GM18873 (cell line): ENCODE results near the gene ALX4.

Source experiments
- ATAC-seq: cut with Tn5 transposase; IDR thresholded peaks from one replicate; pipeline ENCODE4 v1.9.1; 2021; ENCODE audit warnings: mild to moderate bottlenecking, moderate library complexity, moderate number of reproducible peaks; ENCODE audit not compliant: unreplicated experiment, low FRiP score

Gene ALX4

DNA sequence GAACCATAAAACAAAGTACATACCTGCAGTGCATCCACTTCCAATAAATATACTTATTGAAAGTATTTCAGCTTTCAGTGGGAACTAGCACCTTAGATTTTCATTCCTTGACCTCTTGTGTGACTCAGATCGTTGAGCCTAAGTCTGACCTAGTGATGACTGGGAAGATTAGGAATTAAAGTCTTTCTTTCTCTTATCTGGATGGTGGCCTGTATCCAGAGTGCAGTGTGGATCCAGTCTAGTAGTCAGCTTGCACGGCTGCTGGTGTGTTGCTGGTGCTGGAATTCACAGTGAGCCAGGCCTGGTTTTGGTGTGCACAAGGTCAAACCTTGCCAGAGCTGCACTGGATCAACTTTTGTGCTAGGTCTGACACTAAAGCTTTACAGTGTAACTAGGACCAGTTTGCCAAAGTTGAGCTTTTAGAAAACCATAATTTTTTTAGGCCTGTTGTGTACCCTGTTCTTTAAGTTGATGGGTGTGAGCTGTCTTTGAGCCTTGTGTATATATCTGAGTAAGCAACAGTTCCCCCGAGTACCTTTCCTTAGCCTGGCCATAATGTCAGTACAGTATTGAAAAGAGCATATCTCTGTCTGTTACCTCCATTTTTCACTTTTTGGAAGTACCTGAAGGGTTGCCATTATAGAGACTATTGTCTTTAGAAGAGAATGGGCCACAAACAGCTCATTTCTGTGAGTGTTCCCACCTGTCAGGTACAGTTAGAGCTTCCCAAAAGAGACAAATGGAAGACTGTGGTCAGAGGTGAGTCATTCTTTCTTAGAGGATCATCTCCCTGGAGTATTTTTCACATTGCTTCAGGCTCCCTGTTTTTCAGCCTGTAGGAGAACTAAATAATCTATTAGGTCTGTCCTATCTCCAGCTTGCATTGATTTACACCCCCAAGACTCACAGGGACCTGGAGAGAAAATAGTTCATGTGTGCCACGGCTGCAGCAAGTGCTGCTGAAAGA, 89.8 kb downstream of the ALX4 start:
- no peak for ATAC-seq

DNA sequence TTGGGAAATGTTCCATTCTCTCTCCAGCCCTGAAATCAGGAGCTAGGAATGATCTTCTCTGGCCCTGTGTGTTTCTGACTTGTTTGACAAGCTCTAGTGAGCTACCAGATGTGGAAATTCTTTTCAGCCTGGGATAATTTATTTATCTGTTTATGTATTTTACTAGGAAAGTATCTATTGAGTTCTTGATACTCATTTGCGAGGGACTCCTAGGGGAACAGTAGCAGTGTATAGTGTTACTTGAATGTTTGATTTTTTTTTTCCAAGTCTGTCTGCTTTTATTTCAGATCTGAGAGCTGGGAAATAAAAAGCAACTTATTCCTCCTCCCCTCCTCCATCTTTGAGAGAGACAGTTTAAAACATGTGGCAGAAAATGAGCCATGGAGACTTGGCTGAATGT, 92.5 kb downstream of the ALX4 start:
- ATAC-seq: no peak

DNA sequence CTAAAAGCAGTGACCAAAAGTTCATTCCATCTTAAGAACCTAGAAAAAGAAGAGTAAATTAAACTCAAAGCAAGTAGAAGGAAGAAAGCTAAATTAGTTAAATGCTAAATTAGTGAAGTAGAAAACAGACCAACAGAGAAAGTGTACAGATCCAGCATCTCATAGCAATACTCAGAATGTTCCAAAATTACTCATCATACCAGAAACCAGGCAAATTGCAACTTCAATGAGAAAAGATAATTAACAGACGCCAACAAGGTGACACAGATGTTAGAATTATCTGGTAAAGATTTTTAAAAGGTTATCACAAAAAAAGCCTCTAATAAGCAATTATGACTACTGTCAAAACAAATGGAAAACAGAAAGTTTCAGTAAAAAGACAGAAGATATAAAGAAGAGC, 96.8 kb downstream of the ALX4 start:
- no peak for ATAC-seq

DNA sequence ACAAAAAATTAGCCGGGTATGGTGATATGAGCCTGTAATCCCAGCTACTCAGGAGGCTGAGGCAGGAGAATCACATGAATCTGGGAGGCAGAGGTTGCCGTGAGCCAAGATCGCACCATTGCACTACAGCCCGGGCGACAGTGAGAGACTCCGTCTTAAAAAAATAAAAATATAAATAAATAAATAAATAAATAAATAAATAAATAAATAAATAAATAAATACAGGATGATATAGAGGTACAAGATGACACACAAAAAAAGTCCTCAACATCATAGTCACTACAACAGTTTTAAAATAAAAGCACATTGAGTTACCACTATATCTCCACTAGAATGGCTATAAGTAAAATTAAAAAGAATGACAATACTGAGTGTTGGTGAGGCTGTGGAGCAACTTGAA, 97.8 kb downstream of the ALX4 start:
- no peak for ATAC-seq
